Non-pigmented ciliary epithelial cell (primary cell): Measurements from ENCODE around the gene SLC39A13.

Experiments
- DNase-seq: peaks from one replicate; pipeline ENCODE4 v3.0.0-alpha.2; 2010; ENCODE audit warnings: low read depth

The SLC39A13 gene

GRCh38 chr11:47384498-47384897, 23.9 kb upstream of the SLC39A13 start:
- DNase-seq, result no peak

GRCh38 chr11:47387944-47388696, 20.3 kb upstream of the SLC39A13 start:
- DNase-seq, result no peak

GRCh38 chr11:47388697-47389576, 19.5 kb upstream of the SLC39A13 start:
- no peak for DNase-seq

- DNase-seq, result no peak
Observed at GRCh38 chr11:47389577-47390421, 18.6 kb upstream of the SLC39A13 start.

- DNase-seq, result no peak
Observed at GRCh38 chr11:47390422-47390760, 18.0 kb upstream of the SLC39A13 start.

GRCh38 chr11:47391077-47391583, 17.3 kb upstream of the SLC39A13 start:
- no peak for DNase-seq

- no peak for DNase-seq
Observed at GRCh38 chr11:47391711-47392432, 16.5 kb upstream of the SLC39A13 start.

- DNase-seq, result no peak
Observed at GRCh38 chr11:47392546-47393162, 15.7 kb upstream of the SLC39A13 start.

GRCh38 chr11:47393163-47394049, 15.0 kb upstream of the SLC39A13 start:
- no peak for DNase-seq

- no peak for DNase-seq
Observed at GRCh38 chr11:47394050-47394321, 14.4 kb upstream of the SLC39A13 start.

GRCh38 chr11:47394322-47395222, 13.8 kb upstream of the SLC39A13 start:
- no peak for DNase-seq

GRCh38 chr11:47395223-47396048, 13.0 kb upstream of the SLC39A13 start:
- DNase-seq, result no peak

GRCh38 chr11:47396049-47396320, 12.4 kb upstream of the SLC39A13 start:
- no peak for DNase-seq

- no peak for DNase-seq
Observed at GRCh38 chr11:47398011-47398410, 10.4 kb upstream of the SLC39A13 start.

GRCh38 chr11:47398551-47398950, 9.8 kb upstream of the SLC39A13 start:
- DNase-seq, result no peak

GRCh38 chr11:47399860-47400767, 8.3 kb upstream of the SLC39A13 start:
- no peak for DNase-seq

- DNase-seq, result no peak
Observed at GRCh38 chr11:47400768-47401279, 7.6 kb upstream of the SLC39A13 start.
